Cardiac septum (tissue), 1 donor: Measurements from ENCODE around the gene TMEM229B. TPM values are rescaled to one million over a fixed set of nuclear protein-coding genes. Genes with fewer than 3 reads are reported as not detected.
A peak's percentile ranks its signal among the peaks of the same experiment; 100 is the strongest.
"Not testable (repeated sequence)": the region's sequence is repeated elsewhere in the genome, so short reads cannot be mapped to it uniquely, and the experiment has no call there.

Experiments used
- DNase-seq: peaks from one replicate; pipeline ENCODE4 v3.0.0-alpha.2; 2020; ENCODE audit warnings: low spot score
- intact Hi-C: fragments of 100-400 bp; cut with DNase I; formaldehyde crosslinking; loops from one replicate; pipeline ENCODE4 v1.14.0; 2022
- total RNA-seq: library from RNA; stranded (reverse); fragmentation: NEBNext Ultra II Directional; extraction: Animal tissue kit (Norgen Biotek cat#: 25700); gene quantifications from one replicate; pipeline ENCODE4 v1.2.1, GENCODE V29; 2021
- donor health status: DM: no; HTN: no; CAD: no.

TMEM229B gene
- total RNA-seq, 1 donor from 2014 or later: 1.6 TPM

DNA sequence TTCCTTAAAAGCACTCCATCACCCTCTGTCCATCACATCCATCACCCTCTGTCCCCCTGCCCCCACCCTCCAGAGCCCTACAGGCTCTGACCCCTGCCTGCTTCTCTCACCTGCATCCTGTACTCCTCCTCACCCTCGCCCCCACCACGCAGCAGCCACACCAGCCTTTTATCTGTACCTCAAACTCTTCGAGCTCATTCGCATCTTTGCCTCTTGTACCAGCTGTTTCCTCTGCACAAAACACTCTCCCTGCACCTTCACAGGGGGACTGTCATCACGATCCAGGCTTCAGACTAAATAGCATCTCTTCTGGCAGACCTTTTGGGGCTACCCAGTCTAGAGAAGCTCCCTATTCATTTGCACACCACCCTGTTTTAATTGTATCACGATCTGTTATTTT lies 24.1 kb downstream of the TMEM229B start:
- intact Hi-C loops: no loop called here
- DNase-seq: no peak

DNA sequence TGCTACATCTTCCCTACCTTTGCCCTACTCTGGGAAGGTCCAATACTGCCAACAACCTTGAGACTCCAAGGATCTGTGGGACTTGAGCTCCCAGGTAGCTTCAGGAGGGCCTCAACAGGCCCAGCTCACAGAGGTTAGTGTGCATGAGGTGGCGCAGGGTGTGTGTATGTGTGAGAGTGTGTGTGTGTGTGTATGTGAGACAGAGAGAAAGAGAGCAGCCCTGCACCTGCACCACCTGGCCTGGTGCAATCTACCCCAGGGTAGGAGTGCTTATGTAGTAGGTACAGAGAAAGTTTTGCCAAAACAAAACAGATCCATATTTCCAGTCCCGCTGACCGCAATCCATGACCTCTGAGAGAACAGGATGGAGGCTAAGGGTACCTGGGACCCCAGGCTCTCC lies 24.6 kb downstream of the TMEM229B start:
- DNase-seq: no peak
- intact Hi-C loops: no loop called here

DNA sequence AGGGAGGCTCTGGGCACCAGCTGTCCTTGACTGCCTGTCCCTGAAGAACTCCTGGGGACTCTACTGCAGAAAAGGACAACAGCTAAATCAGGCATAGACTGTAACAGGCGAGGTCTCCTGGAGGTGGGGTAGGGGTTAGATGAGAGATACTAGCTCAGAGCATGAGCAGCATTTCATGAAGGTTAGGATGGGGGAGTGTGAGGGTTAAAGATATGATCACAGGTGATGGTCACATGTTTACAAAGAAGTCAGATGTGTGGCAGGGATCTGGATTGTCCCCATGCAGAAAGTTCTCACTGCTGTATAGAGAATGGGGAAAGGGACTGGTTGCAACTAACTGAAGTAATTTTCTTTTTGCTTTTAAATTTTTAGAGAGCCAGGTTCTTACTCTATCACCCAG lies 26.5 kb downstream of the TMEM229B start:
- no peak for DNase-seq
- intact Hi-C loops: no loop called here

DNA sequence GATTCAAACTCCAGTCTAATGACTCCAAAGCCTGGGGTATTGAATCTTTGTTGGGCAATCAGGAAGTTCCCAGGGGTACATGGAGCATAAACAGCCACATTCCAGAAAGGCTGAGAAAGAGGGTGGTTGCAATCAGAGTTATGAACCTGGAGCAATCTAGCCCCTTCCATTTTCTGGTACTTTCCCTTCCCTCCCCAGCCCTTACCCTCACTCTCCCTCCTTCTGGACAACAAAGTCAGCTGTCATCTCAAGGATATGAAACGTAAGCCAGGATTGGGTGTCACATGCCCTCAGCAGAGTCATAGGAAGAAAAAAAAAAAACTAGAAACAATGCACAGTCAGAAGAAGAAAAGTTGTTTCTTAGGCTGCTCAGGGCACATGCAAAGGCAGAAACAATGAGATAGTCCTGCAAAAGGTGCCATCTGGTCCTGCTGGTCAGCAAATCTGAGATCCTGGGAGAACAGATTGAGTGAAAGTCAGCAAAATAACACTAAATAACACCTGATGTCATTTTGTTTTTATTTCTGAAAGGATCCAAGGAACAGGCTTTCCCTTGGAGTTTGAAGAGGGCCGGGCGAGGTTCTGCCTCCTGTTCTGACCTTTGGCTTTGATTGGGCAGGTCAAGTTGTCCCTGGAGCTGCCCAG lies 27.1 kb downstream of the TMEM229B start:
- intact Hi-C loops: no loop called here
- no peak for DNase-seq

DNA sequence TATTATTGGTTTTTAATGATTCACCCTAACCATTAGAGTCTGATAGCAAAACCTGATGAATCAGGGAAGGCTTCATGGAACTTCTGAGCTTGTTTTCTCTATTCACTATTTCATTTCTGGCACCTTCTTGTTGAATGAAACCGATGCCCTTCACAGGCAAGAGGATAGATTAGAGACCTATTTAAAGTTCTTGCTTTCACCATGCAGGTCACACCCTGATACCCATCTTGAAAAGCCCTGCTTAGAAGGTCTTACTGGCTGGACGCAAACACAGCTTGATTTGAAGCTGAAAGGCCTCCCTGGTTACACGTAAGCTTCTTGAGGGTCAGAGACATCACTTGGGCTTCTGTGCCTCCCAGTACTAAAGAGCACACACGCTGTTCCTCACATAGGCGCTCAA lies 29.2 kb downstream of the TMEM229B start:
- intact Hi-C loops: no loop called here
- no peak for DNase-seq

DNA sequence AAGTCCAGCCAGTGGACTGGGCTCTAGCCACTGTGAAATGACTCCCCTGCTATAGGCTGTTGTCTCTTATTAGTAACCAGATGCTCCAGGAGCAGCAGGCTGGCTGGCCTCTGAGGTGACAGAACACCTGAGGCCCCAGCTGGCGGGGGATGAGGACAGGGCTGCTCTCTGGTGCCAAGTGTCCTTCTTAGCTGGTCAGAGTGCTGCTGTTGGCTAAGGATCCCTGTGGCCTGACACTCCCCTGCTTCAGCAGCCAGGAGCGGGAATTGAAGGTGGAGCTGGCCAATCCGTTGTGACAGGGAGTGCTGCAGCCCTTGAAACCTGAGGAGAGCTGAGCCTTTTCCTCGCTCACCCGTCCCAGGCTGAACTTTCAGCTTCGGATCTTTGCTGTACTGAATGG lies 30.7 kb downstream of the TMEM229B start:
- intact Hi-C loops: no loop called here
- DNase-seq: no peak

DNA sequence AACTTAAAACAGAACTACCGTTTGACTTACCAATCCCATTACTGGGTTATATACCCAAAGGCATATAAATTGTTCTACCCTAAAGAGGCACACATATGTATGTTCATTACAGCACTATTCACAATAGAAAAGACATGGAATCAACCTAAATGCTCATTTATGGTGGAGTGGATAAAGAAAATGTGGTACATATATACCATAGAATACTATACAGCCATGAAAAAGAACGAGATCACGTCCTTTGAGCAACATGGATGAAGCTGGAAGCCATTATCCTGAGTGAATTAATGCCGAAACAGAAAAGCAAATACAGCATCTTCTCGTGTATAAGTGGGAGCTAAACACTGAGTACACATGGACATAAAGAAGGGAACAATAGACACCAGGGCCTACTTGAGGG lies 31.8 kb downstream of the TMEM229B start:
- intact Hi-C loops: no loop called here
- no peak for DNase-seq

DNA sequence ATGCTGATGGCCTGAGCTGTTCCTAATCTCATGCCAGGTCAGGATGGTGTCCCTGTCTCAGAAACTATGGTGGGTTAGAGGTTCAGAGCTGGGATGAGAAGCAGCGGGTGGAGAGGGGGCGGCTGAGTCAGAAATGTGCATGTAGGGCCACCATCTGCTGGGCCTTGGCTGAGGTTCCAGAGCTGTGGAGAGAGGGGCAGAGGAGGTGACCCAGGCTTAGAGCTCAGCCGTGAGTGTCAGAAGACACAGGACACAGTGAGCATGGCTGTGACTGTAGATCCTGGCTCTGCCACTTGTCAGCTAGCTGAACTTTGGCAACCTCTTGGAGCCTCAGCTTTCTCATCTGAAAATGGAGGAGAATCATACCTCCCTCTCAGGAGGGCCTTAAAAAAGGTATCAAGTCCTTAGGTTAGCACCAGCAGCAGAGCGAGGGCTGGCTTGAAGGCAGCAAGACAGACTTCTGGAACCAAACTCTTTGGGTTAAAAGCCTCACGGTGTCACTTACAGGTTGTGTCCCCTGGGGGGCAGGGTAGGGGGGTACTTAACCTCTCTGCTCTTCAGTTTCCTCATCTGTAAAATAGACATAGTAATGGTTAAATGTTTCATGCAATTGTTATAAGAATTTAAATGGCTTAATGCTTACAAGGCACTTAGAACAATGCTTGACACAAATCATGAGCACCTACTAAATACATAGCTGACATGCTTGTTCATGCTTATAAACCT lies 34.8 kb downstream of the TMEM229B start:
- intact Hi-C loops: no loop called here
- DNase-seq: no peak

DNA sequence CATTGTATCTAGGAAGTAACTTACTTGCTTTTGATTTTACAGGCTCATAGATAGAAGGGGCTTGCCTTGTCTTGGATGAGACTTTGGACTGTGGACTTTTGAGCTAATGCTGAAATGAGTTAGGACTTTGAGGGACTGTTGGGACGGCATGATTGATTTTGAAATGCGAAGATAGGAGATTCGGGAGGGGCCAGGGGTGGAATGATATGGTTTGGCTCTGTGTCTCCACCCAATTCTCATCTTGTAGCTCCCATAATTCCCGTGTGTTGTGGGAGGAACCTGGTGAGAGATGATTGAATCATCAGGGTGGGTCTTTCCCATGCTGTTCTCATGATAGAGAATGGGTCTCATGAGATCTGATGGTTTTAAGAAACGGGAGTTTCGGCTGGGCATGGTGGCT lies 36.9 kb downstream of the TMEM229B start:
- intact Hi-C loops, DNase-seq: not testable (repeated sequence)

DNA sequence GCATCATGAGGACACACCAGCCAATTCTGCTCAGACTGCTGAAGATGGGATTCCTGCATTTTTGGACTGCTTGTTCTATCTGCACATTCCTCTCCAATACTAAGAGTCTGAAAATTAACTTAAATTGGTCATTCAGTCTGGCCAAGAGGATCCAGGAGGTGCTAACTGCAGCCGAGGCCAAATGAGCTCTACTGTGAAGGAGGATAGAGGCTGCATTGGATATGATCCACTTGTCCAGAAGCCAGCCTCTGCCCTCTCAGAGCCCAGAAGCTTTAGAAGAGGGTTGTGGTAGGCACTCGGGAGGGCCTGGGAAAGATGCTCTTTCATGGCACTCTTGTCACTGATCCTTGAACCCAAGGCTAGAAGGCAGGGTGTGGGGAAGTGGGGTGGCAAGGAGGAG lies 39.4 kb downstream of the TMEM229B start:
- intact Hi-C loops: loop anchor here (5.0 kb wide), 1 partner anchor 33 kb away; no protein-coding TSS in a partner anchor
- no peak for DNase-seq

DNA sequence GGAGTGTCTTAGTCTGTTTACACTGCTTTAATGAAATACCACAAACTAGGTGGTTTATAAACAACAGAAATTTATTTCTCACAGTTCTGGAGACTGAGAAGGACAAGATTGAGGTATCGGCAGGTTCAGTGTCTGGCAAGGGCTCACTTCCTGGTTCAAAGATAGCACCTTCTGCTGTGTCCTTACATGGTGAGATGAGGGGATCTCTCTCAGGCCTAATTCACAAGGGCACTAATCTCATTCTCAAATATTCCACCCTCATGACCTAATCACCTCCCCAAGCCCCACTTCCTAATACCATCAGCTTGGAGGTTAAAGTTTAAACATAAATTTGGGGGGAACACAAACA lies 41.5 kb downstream of the TMEM229B start:
- DNase-seq: no peak
- intact Hi-C loops: loop anchor here (5.0 kb wide), 1 partner anchor 35 kb away; no protein-coding TSS in a partner anchor

DNA sequence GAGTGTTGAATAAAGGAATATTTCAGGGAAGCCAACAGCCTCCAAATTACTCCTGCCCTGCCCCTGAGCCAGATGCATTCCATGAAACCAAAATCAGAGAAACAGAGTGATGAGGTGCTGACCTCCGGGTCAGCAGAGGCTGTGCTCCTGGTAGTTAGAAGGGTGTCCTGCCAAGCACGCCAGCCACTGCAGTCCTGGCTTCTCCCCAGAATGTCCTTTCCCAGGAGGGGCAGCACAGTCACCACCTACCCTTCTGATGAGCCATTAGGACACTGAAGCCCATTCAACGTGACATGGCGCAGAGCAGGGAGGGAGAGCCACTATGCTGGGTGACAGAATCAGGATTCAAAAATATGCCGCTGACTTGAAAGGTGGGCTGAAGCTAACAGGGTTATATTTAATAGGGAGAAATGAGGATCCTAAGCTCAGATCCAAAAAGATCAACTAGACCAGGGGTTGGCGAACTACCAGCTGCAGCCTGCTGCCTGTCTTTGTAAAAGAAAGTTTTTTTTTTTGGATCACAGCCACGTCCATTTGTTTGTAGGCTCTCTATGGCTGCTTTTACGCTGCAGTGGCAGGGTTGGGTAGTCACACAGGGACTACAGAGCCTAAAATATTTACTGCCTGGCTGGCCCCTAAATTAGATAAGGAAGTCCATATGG lies 42.0 kb downstream of the TMEM229B start:
- intact Hi-C loops: loop anchor here (5.0 kb wide), 1 partner anchor 36 kb away; no protein-coding TSS in a partner anchor
- DNase-seq: no peak

DNA sequence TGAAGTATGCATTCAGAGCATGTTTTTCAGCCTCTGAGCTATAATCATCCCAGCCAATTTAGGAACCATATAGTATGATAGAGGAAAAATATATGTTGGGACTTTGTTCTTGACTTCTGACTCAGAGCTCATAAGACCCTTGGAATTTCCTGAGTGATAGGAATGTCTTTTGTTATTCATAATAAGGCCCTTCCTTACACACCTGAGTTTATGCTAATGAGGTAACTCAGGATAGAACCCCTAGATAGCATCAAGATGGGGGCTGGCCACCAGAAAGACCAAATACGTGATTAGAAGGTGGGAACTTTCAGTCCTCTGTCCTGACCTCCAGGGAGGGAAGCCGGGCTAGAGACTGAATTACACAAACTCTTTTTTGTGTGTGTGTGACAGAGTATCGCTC lies 44.1 kb downstream of the TMEM229B start:
- intact Hi-C loops: no loop called here
- no peak for DNase-seq

DNA sequence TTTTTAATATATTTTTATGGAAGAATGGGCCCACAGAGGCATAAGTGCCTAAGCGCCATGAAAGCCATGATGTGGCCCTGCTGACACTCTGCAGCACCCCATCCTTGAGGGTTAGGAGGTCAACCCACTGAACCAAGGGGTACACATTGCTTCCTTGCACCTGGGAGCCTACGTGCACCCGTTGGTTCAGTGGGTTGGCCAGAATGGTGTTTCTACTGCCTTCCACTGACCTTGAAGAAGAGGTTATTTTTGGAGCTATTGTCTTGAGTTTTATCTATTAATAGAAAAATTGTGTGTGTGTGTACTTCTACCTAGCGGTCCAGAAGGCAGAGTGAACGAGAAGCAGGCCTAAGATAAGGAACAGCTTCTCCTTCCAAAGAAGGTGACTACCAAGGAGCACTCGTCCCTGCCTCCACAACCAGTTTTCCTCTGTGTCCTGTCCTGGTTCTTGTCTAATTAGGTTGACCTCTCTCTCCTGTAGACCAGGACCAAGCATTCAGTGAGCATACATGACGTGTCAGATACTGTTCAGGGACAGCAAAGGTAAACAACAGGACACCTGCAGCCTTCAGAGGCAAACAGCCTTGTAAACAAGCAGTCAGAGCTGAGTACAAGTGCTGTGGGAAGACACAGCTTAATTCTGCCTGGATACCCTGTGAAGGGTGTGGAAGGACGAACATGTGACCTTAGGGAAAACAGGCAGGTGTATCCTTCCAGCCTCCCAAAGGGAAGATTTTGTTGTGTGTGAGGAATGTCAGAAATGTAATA lies 46.2 kb downstream of the TMEM229B start:
- no peak for DNase-seq
- intact Hi-C loops: no loop called here

DNA sequence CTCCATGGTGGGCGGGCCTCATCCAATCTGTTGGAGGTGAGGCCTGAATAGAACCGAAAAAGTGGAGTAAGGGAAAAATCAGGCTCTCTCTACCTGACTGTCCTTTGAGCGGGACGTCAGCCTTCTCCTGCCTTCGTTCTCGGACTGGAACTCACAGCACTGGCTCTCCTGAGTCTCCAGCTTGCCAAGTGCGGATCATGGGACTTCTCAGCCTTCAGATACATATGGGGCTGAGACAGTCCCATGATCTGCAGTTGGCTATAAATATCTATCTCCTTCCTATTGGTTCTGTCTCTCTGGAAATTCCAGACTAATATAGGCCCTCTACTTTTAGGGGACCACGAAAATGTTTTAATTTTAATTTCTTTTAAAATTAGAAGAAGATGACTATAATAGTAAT lies 46.8 kb downstream of the TMEM229B start:
- intact Hi-C loops: no loop called here
- DNase-seq: no peak

DNA sequence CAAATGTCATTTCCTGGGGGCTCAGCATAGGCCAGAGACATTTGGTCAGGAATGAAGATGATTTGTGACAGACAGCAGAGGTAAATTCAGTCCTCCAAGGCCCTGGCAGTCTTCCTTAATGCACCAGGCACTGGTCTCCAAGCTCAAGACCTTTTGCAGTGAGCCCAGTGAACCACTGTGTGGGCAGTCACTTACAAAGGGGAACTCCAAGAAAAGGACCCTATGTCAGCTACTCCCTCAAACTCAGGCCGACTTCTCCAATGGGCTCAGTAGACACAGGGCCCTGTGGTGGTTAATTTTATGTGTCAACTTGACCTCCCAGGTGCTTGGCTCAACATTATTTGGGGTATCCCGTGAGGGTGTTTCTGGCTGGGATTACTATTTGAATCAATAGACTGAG lies 47.3 kb downstream of the TMEM229B start:
- intact Hi-C loops: no loop called here
- DNase-seq: no peak

DNA sequence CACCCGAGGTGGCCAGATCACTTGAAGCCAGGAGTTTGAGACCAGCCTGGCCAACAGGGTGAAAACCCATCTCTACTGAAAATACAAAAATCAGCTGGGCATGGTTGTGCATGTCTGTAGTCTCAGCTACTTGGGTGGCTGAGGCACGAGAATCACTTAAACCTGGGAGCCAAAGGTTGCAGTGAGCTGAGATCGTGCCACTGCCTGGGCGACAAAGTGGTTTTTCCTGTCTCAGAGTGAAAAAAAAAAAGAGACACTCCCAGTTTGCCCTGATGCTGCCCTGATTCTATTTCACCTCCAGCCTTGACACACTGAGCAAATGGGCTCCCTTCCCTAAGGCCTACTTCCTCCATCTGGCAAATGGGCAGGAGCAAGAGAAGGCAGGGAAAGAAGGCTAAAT lies 48.0 kb downstream of the TMEM229B start:
- no peak for DNase-seq
- intact Hi-C loops: no loop called here

DNA sequence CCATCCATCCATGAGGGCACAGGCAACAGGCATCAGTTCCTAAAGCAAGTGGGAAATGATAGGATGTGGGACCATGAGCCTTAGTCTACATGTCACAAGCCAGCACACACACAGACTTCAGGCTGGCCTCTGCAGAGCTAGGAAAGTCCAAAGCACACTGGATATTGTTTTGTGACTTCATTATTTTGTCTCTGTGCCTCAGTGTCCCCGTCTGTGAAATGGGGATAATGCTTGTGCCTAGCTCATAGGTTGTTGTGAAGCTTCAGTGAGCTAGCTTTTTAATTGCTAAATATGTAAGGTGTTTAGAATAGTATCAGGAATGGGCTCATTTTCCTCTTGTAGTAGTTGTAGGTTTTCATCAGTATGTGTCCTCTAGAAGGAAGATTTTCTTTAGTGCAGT lies 49.6 kb downstream of the TMEM229B start:
- no peak for DNase-seq
- intact Hi-C loops: no loop called here

DNA sequence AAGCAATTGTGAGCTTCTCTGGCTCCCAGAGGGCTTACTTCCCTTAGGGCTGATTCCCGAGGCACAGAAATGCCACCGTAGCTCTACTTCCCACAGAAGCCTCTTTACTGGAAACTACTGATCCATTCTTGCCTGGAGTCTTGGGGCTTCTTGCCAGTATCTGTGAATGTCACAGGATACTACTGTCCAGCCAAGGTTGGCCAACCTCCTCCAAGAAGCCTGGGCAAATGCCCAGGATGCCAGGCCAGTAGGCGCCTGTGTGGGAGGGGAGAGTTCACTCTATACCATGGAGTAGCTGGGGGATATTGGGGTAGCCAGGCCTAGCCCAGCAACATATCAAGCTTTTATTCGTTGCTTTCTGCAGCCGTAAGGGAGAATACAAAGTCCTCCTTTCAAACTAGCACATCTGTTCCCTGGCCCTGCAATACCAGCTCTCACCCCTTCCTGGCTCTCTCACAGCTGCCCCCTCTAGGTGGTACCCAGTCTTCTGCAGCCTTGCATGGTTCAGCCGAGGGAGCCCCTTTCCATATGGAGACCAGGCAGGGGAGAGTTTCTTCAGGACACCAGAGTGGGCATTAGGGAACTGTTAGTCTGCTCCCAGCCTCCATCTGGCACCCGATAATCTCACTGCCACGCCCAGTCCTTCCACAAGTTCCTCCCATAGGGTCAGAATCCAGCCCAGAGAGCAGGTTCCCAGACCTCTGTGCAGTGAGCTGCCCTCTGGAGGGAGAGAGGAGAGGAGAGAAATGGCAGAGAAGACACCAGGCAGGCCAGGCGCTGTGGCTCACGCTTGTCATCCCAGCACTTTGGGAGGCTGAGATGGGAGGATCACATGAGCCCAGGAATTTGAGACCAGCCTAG lies 52.3 kb downstream of the TMEM229B start:
- intact Hi-C loops: no loop called here
- DNase-seq: peak; percentile 57
